ENCODE measurements around the gene SYNC. TPM values are rescaled to one million over a fixed set of nuclear protein-coding genes. Genes with fewer than 3 reads are reported as not detected.

Gene SYNC
- total RNA-seq, result not detected

DNA sequence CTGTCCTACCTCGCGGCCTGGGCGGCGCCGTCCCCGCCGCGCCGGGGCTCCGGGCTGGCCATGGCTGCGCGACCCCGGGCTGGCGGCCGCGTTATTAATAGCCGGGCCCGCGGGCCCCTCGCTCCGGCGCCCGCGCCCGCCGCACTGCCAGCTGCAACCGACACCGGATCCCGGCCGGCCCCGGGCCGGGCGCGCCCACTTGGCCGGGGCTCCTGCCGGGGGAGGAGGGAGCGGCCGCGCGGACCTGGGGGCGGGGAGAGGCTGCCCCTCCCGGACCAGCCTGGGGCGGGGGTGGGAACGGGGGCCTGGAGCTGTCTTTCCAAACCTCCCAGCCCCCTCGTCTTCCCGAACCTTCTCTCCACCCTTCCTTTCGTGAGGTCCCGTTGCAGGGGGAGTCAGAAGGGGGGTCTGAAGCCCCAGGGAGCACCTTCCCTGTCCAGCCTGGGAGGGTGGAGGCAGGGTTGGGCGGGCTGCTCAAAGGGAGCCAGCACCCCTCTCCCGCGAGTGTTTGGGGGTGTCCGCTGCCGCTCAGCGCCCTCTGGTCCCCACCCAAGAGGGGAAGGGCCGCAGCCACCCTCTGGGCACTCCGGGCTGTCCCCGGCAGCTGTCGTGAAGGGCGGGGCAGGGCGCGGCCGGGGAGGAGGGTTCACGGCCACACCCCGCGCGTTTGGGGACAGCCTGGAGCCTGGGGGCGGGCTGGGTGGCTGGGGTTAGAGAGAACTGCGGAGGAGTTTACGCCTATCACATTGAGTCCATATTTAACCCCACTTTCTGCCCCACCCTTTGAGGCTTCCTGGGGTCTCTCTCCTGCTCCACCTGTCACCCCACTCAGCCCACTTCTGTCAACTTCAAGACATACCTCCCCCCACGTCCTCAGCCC lies at the start of gene SYNC:
SYNC (minus strand) TSS at position 172 of the 880 bp plus-strand sequence; CDS start at position 62, 110 bp downstream.
- DNase-seq, result no peak
- peak; percentile 73 for ATAC-seq
- no peaks in the 10 kb centered on the region for H3K36me3 Mint-ChIP-seq (ENCODE audit: insufficient read depth)

DNA sequence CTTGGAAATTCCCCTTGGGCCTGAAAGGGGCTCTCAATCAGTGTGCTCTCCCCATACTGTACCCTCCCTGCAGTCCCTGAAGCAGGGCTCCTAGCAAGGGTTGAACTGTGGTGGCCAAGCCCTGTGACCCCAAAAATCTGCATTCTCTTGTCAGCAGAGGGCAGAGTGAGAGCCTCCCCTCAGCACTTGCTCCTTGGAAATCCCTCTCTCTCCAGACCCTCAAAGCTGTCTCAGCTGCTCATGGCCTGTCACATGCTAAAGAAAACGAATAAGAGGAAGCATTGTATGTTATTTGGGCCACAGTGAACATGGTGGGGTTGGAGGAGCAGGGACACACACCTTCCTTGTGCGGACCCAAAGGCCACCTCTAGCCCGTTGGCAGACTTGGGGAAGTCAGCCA lies 47.2 kb upstream of the SYNC start:
- ATAC-seq, result no peak
- no peak overlapping the region for H3K4me3 Mint-ChIP-seq
- H3K36me3 Mint-ChIP-seq (ENCODE audit: insufficient read depth), result no peaks in the 10 kb centered on the region
- H3K4me1 Mint-ChIP-seq (ENCODE audit: low read depth), result peaks cover 9% of the 10 kb centered on the region
- H3K9me3 Mint-ChIP-seq, result no peaks in the 10 kb centered on the region
- H3K27me3 Mint-ChIP-seq (ENCODE audit: low read depth), result peaks cover 6% of the 10 kb centered on the region
- DNase-seq, result no peak

More for the DNA sequence above, at the start of gene SYNC:
- Mint-ChIP-seq H3K27me3 (ENCODE audit: low read depth) (peaks cover 38% of the 10 kb centered on the region), H3K4me3 (peak within 1 kb of the TSS; percentile 61), H3K9me3 (no peaks in the 10 kb centered on the region), H3K4me1 (ENCODE audit: low read depth) (peaks cover 11% of the 10 kb centered on the region)

DNA sequence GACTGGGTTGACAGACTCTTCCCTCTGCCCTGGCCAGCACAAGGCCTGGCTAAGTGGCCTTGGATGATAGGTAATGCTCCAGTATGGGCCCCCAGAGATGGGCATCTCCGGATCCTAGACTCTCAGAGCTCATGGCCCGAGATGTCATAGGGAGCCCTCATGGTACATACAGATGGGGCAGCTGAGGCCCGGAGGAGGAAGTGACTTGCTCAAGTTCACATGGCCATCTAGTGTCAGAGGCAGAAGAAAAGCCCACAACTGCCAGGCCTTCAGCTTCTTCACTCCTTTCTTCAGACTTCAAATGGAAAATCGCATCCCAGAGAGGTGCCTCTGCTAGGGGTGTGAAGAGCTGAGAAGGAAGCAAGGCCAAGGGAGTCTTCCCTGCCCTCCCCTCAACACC lies 46.8 kb upstream of the SYNC start:
- Mint-ChIP-seq H3K27me3 (ENCODE audit: low read depth) (peaks cover 6% of the 10 kb centered on the region), H3K9me3 (no peaks in the 10 kb centered on the region), H3K36me3 (ENCODE audit: insufficient read depth) (no peaks in the 10 kb centered on the region), H3K4me3 (no peak overlapping the region), H3K4me1 (ENCODE audit: low read depth) (peaks cover 7% of the 10 kb centered on the region)
- DNase-seq, result no peak
- ATAC-seq, result no peak

DNA sequence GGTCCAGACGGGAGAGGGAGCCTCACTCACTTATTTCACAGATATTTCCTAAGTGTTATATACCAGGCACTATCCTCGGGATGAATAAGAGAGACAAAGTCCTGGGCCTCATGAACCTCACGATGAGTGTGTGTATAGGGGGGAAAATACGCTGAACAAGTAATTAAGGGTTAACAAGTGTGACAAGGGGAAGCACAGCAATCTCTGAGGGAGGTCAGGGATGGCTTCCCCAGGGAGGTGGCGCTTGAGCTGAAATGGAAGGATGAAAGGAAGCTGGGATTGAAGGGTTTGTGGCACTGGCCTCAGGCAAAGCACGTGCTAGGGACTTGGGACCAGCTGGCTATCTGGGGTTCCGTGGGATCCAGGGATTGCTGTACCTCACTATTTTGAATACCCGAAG lies 46.4 kb upstream of the SYNC start:
- Mint-ChIP-seq H3K27me3 (ENCODE audit: low read depth) (peaks cover 9% of the 10 kb centered on the region), H3K36me3 (ENCODE audit: insufficient read depth) (no peaks in the 10 kb centered on the region), H3K4me1 (ENCODE audit: low read depth) (peaks cover 5% of the 10 kb centered on the region), H3K9me3 (no peaks in the 10 kb centered on the region), H3K4me3 (no peak overlapping the region)
- no peak for DNase-seq
- no peak for ATAC-seq

DNA sequence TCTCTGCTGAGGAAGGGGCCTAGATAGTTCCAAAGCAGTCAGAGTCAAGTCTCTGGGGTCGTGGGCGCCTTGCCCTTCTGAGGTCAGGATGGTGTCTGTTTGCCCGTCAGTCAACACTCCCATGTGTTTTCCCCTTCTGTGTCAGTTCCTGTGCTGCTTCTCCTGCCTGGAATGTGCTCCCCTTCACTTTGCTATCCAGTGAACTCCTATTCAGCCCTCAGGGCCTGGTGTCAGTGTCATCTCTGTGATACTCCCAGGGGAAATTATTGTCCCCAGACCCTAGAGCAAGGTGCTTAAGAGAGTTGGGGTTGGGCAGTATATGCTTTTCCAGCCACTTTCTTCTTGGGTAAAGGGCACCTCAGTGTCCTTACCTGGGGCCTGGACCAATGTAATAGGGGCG lies 45.8 kb upstream of the SYNC start:
- Mint-ChIP-seq H3K27me3 (ENCODE audit: low read depth) (peaks cover 10% of the 10 kb centered on the region), H3K36me3 (ENCODE audit: insufficient read depth) (no peaks in the 10 kb centered on the region), H3K4me1 (ENCODE audit: low read depth) (peaks cover 3% of the 10 kb centered on the region), H3K9me3 (no peaks in the 10 kb centered on the region), H3K4me3 (no peak overlapping the region)
- ATAC-seq (no peak), DNase-seq (no peak)

GRCh38 chr1:32746130-32746529 lies 43.6 kb upstream of the SYNC start:
- Mint-ChIP-seq H3K4me3 (no peak overlapping the region), H3K4me1 (ENCODE audit: low read depth) (no peaks in the 10 kb centered on the region)

GRCh38 chr1:32744071-32744425 lies 41.5 kb upstream of the SYNC start:
- H3K27me3 Mint-ChIP-seq (ENCODE audit: low read depth), result peaks cover 20% of the 10 kb centered on the region
- H3K36me3 Mint-ChIP-seq (ENCODE audit: insufficient read depth), result no peaks in the 10 kb centered on the region
- no peak for ATAC-seq
- H3K9me3 Mint-ChIP-seq, result no peaks in the 10 kb centered on the region
- no peak for DNase-seq
- H3K4me3 Mint-ChIP-seq, result no peak overlapping the region
- H3K4me1 Mint-ChIP-seq (ENCODE audit: low read depth), result no peaks in the 10 kb centered on the region

More at GRCh38 chr1:32746130-32746529, 43.6 kb upstream of the SYNC start:
- DNase-seq, result no peak
- Mint-ChIP-seq H3K9me3 (no peaks in the 10 kb centered on the region), H3K27me3 (ENCODE audit: low read depth) (peaks cover 12% of the 10 kb centered on the region), H3K36me3 (ENCODE audit: insufficient read depth) (no peaks in the 10 kb centered on the region)
- ATAC-seq, result no peak

GRCh38 chr1:32743380-32744070 lies 41.0 kb upstream of the SYNC start:
- H3K4me3 Mint-ChIP-seq, result no peak overlapping the region

DNA sequence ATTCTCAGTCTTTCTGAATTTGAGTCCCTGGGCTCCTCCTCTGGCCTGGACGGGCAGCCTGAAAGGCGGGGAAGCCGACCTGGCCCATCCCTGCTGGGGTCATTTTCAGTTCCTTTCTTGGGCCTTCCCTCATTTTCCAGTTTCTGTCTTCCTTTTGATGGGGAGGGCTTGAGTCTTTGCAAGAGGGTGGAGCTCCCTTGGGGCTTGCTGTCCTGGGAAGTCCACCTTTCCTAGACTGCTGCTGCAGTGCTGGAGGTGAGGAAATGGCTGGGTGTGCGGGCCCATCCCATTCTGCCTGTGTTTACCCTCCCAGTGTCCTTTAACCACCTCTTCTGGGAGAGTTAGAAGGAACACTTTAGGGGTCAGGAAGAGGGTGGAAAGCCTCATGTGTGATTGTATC lies 40.4 kb upstream of the SYNC start:
- H3K36me3 Mint-ChIP-seq (ENCODE audit: insufficient read depth), result no peaks in the 10 kb centered on the region
- H3K4me1 Mint-ChIP-seq (ENCODE audit: low read depth), result no peaks in the 10 kb centered on the region
- peak overlapping the region; percentile 67 for H3K4me3 Mint-ChIP-seq
- ATAC-seq, result no peak
- H3K27me3 Mint-ChIP-seq (ENCODE audit: low read depth), result peaks cover 20% of the 10 kb centered on the region
- no peak for DNase-seq
- H3K9me3 Mint-ChIP-seq, result no peaks in the 10 kb centered on the region

More at GRCh38 chr1:32743380-32744070, 41.0 kb upstream of the SYNC start:
- Mint-ChIP-seq H3K36me3 (ENCODE audit: insufficient read depth) (no peaks in the 10 kb centered on the region), H3K9me3 (no peaks in the 10 kb centered on the region), H3K4me1 (ENCODE audit: low read depth) (no peaks in the 10 kb centered on the region), H3K27me3 (ENCODE audit: low read depth) (peaks cover 20% of the 10 kb centered on the region)
- DNase-seq (no peak), ATAC-seq (no peak)

DNA sequence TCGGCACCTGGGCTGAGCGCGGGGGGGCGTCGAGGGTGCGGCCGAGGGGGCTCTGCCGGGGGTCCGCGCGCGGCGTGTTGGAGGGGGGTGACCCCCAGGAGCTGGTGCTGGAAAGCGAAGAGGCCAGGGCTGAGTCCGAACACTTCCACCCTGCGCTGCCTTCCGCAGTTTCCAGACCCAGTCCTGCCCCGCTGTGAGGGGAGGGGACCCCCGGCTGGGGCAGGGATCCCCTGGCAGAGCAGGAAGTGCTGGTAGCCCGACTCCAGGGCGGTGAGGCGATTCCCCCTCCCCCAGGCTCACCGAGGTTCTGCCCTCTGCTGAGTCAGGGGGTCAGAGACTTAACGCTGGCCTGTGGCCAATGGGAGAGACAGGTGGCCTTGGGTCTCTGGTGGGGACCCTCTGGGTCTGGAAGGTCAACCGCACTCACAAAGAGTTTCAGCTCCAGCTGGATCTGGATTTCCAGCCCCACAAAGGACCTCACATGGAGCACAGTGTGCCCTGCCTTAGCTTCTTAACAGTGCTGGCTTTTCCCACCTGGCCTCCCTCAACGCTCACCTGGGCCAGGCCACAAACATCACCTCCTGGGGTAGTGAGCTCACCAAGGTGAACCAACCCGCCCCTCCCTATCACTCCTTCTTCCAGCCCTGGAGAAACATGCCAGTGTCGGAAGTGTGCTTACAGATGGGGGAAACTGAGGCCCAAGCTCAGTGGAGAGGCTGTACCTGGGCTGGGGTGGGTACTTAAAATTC lies 39.8 kb upstream of the SYNC start:
- Mint-ChIP-seq H3K4me3 (peak overlapping the region; percentile 67), H3K4me1 (ENCODE audit: low read depth) (no peaks in the 10 kb centered on the region), H3K36me3 (ENCODE audit: insufficient read depth) (no peaks in the 10 kb centered on the region), H3K9me3 (no peaks in the 10 kb centered on the region), H3K27me3 (ENCODE audit: low read depth) (peaks cover 20% of the 10 kb centered on the region)
- ATAC-seq (peak in 1 of 2 donors; percentile 12), DNase-seq (no peak)

GRCh38 chr1:32741413-32742198 lies 39.0 kb upstream of the SYNC start:
- Mint-ChIP-seq H3K4me1 (ENCODE audit: low read depth) (no peaks in the 10 kb centered on the region), H3K27me3 (ENCODE audit: low read depth) (peaks cover 20% of the 10 kb centered on the region), H3K4me3 (peak overlapping the region; percentile 72), H3K9me3 (no peaks in the 10 kb centered on the region), H3K36me3 (ENCODE audit: insufficient read depth) (no peaks in the 10 kb centered on the region)
- ATAC-seq (peak; percentile 45 to 56), DNase-seq (no peak)

GRCh38 chr1:32741059-32741412 lies 38.5 kb upstream of the SYNC start:
- Mint-ChIP-seq H3K4me3 (peak overlapping the region; percentile 72), H3K36me3 (ENCODE audit: insufficient read depth) (no peaks in the 10 kb centered on the region), H3K27me3 (ENCODE audit: low read depth) (peaks cover 20% of the 10 kb centered on the region), H3K4me1 (ENCODE audit: low read depth) (no peaks in the 10 kb centered on the region), H3K9me3 (no peaks in the 10 kb centered on the region)
- DNase-seq, result no peak
- no peak for ATAC-seq

GRCh38 chr1:32736812-32737791 lies 34.5 kb upstream of the SYNC start:
- Mint-ChIP-seq H3K4me3 (no peak overlapping the region), H3K27me3 (ENCODE audit: low read depth) (peaks cover 11% of the 10 kb centered on the region), H3K4me1 (ENCODE audit: low read depth) (no peaks in the 10 kb centered on the region), H3K36me3 (ENCODE audit: insufficient read depth) (no peaks in the 10 kb centered on the region), H3K9me3 (no peaks in the 10 kb centered on the region)
- ATAC-seq, result no peak
- no peak for DNase-seq

All from activated T-cell treated with anti-CD3 and anti-CD28 coated beads, Interleukin-2, amount 50 U/mL, for 4 hours (primary cell).